Measurements from ENCODE around the gene SATB2. TPM values are rescaled to one million over a fixed set of nuclear protein-coding genes. Genes with fewer than 3 reads are reported as not detected.

The SATB2 gene
- total RNA-seq, 1 donor from 2014 or later, result 0.67 TPM

DNA sequence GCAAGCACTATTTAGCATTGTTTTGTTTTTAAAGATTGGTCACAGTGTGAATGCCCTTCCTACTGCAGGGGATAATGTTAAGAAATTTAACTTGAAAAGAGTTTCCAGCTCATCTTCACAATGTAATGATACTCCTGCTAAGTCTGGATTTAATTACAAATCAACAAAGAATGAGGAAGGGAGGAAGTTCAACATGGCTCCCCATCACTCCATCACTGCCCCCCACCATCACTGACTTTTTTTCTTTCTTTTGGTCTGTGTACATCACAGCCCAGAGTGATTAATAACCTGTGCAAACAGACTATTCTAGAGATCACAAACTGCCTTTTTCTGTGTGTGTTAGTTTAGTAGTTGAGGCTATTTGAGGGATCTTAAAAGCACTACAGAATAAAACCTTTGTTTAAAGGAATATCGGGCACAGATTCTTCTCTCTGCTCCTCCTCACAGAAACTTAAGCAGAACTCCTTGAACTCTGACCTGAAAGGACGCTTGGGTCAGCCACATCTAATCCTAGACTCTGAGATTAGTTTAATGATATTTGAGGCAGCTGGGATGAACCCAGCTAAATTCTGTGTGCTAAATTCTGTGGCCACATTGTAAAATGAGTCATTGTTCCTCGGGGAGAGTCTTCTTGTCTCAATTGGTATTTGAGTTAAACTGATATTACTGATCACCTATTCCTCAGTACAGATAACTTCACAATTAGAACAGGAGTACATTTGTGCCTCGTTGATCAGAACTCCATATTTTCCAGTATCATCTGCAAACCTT, 47.8 kb downstream of the SATB2 start:
- POLR2A ChIA-PET, result no interaction called here
- no peak for ATAC-seq (ENCODE audit: low read depth)
- intact Hi-C loops (cut with micrococcal nuclease), result no loop called here

DNA sequence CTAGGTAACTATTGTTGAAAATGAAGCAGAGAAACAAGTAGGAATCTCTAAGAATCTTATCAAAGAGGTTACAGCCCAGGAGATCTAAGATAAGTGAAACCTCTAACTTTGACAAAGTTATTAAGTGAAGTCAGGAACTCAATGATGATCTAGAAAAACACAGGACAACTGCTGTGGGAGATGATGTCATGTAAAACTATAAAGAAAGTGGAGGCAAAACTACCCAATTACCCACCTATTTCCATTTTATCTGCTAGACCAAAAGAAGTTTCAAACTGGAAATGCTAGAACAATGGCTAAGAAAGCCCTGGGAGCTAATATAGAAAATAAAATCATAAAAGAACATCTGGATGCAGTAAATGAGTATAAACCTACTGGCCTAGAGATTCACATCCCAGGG, 50.3 kb downstream of the SATB2 start:
- no peak overlapping the region for H3K27ac Mint-ChIP-seq
- TF ChIP-seq, protein P1, sequence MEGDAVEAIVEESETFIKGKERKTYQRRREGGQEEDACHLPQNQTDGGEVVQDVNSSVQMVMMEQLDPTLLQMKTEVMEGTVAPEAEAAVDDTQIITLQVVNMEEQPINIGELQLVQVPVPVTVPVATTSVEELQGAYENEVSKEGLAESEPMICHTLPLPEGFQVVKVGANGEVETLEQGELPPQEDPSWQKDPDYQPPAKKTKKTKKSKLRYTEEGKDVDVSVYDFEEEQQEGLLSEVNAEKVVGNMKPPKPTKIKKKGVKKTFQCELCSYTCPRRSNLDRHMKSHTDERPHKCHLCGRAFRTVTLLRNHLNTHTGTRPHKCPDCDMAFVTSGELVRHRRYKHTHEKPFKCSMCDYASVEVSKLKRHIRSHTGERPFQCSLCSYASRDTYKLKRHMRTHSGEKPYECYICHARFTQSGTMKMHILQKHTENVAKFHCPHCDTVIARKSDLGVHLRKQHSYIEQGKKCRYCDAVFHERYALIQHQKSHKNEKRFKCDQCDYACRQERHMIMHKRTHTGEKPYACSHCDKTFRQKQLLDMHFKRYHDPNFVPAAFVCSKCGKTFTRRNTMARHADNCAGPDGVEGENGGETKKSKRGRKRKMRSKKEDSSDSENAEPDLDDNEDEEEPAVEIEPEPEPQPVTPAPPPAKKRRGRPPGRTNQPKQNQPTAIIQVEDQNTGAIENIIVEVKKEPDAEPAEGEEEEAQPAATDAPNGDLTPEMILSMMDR (IDR thresholded peaks at IDR 0.05), result no peak
- ATAC-seq (ENCODE audit: low read depth) (no peak), DNase-seq (no peak)
- H3K9me3 Mint-ChIP-seq, result no peaks in the 10 kb centered on the region
- no peaks in the 10 kb centered on the region for H3K4me1 Mint-ChIP-seq
- no peak overlapping the region for H3K4me3 Mint-ChIP-seq
- H3K27me3 Mint-ChIP-seq, result peaks cover 2% of the 10 kb centered on the region
- CTCF ChIA-PET, result no interaction called here
- H3K36me3 Mint-ChIP-seq (ENCODE audit: low read depth), result no peaks in the 10 kb centered on the region
- POLR2A ChIA-PET, result no interaction called here
- intact Hi-C loops (cut with micrococcal nuclease), result no loop called here

More for the DNA sequence above, 47.8 kb downstream of the SATB2 start:
- TF ChIP-seq, protein P1 (IDR thresholded peaks at IDR 0.05), result no peak
- Mint-ChIP-seq H3K9me3 (no peaks in the 10 kb centered on the region), H3K4me1 (no peaks in the 10 kb centered on the region), H3K36me3 (ENCODE audit: low read depth) (no peaks in the 10 kb centered on the region), H3K27ac (no peak overlapping the region), H3K27me3 (peaks cover 2% of the 10 kb centered on the region), H3K4me3 (no peak overlapping the region)
- CTCF ChIA-PET, result no interaction called here
- no peak for DNase-seq

DNA sequence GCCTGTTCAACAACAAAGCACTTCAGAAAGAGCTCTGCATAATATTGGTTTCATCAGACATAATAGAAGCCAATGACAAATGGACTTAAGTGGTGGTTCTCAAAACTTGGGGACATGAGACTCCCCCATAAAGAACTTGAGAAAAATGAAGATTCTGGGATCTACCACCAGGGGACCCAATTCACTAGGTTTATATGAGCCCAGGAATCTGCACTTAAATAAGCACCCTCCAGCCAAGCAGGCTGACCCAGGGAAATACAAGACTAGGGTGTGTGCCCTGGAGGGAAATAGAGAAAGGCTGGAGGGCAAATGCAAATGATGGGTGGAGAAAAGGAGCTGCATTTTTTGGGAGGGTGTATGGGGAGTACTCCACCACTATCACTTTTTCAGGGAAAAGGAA, 52.5 kb downstream of the SATB2 start:
- Mint-ChIP-seq H3K27me3 (peaks cover 6% of the 10 kb centered on the region), H3K9me3 (no peaks in the 10 kb centered on the region), H3K4me1 (no peaks in the 10 kb centered on the region), H3K4me3 (no peak overlapping the region), H3K27ac (no peak overlapping the region), H3K36me3 (ENCODE audit: low read depth) (no peaks in the 10 kb centered on the region)
- no peak for DNase-seq
- no peak for ATAC-seq (ENCODE audit: low read depth)
- TF ChIP-seq, protein P1 (IDR thresholded peaks at IDR 0.05), result no peak
- intact Hi-C loops (cut with micrococcal nuclease), result no loop called here
- ChIA-PET POLR2A (no interaction called here), CTCF (no interaction called here)

DNA sequence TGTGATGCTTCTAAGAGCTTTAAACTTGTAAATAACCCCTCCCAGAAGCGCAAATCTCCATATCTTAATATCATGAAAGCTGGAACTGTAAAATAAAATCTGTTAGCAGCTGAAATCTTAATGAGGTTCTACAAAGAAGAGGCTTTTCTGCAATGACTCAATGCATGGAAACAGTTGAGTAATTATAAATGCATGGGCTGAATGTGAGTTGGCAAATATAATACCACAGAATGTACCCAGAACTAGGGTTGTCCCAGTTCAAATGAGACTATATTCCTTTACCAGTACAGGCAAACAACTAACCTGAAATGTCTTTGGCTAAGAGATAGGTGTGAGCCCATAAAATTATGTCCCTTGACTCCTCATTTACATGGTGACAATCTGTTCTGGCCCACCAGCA, 52.9 kb downstream of the SATB2 start:
- intact Hi-C loops (cut with micrococcal nuclease), result no loop called here
- Mint-ChIP-seq H3K27ac (no peak overlapping the region), H3K4me1 (no peaks in the 10 kb centered on the region), H3K9me3 (no peaks in the 10 kb centered on the region), H3K4me3 (no peak overlapping the region), H3K36me3 (ENCODE audit: low read depth) (no peaks in the 10 kb centered on the region), H3K27me3 (peaks cover 6% of the 10 kb centered on the region)
- POLR2A ChIA-PET, result no interaction called here
- CTCF ChIA-PET, result no interaction called here
- DNase-seq (no peak), ATAC-seq (ENCODE audit: low read depth) (no peak)
- TF ChIP-seq, protein P1 (IDR thresholded peaks at IDR 0.05), result no peak

DNA sequence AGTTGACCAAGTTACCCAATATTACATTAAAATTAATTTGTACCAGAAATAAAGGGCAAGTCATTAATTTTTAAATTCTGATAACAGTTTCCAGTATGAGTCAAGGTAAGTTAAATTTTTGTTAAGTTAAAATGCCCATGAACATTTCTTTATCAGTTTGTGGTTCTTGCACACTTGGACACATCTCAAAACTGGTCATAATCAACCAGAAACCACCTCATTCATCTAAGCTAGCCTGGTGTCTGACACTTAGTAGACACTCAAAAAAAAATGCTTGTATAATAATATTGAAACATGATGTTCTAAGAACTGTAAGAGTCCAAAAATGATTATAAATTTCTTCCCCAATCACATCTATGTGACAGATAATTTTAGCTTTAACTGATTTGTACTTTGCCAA, 62.4 kb downstream of the SATB2 start:
- intact Hi-C loops (cut with micrococcal nuclease), result no loop called here
- Mint-ChIP-seq H3K9me3 (no peaks in the 10 kb centered on the region), H3K4me1 (no peaks in the 10 kb centered on the region), H3K4me3 (no peak overlapping the region), H3K27me3 (peaks cover 5% of the 10 kb centered on the region), H3K36me3 (ENCODE audit: low read depth) (no peaks in the 10 kb centered on the region), H3K27ac (no peak overlapping the region)
- DNase-seq (no peak), ATAC-seq (ENCODE audit: low read depth) (no peak)
- POLR2A ChIA-PET, result no interaction called here
- TF ChIP-seq, protein P1 (IDR thresholded peaks at IDR 0.05), result no peak
- CTCF ChIA-PET, result no interaction called here
